ENCODE results near the gene TNNI2.
"Not testable (repeated sequence)": the region's sequence is repeated elsewhere in the genome, so short reads cannot be mapped to it uniquely, and the experiment has no call there.

Gene TNNI2

GRCh38 chr11:1882265-1883238, 43.8 kb downstream of the TNNI2 start:
- no peak overlapping the region for H3K27ac ChIP-seq
- TF ChIP-seq ZFX (IDR thresholded peaks at IDR 0.05) (no peak), CTCF (conservative IDR thresholded peaks at IDR 0.05) (peak; percentile 94)

DNA sequence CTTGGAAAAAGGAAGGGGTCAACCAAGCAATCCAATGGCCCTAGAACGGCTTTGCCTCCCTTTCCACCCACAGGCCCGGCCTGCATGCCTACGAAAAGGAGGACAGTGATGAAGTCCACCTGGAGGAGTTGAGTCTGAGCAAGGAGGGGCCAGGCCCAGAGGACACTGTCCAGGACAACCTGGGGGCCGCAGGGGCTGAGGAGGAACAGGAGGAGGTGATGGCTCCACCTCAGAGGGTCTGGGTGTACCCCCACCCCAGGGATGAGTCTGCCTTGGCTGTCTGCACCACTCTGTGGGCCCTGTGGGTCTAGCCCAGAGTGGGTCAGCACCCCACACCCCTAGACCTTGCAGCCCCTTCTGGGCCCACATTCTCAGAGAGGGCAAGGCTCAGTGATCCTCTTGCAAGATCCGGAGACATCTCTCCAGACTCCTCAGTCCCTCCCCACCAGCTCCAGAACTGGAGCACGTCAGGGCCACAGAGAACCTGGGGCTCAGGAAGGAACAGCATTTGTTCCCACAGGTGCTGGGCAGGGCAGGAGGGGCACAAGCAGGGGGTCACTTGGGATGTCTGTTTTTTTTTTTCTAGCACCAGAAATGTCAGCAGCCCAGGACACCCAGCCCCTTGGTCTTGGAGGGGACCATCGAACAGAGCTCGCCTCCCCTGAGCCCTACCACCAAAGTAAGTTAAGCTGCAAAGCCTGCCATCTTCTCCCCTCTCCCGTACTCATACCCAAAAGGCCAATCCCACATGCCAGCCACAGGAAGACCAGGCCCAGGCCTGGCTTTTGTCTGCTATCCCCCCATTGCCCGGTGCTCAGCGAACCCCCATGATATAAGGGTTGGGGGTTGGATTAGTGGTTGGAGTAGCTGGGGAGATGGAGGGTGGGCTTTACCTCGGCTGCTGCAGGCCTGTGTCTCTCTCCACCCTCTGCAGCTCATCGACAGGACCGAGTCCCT, 44.8 kb downstream of the TNNI2 start:
- TF ChIP-seq CTCF (conservative IDR thresholded peaks at IDR 0.05) = no peak
- no peak for TF ChIP-seq ZFX (IDR thresholded peaks at IDR 0.05)
- H3K27ac ChIP-seq = no peak overlapping the region

DNA sequence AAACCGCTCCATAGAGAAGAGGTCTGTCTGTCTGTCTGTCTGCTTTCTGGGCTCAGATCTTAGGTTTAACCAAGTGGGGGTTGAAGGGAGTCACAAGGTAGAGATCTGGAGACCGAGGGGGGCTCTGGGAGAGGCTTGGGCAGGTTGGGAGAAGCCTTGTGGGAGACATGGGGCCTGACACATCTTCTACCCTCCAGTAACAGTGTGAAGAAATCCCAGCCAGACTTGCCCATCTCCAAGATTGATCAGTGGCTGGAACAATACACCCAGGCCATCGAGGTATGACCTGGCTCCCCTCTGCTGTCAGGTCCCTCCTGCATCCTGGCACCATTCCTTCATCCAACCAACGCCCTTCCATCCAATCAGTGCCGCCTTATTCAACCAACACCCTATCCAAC, 45.5 kb downstream of the TNNI2 start:
- TF ChIP-seq CTCF (conservative IDR thresholded peaks at IDR 0.05) = no peak
- no peak for TF ChIP-seq ZFX (IDR thresholded peaks at IDR 0.05)

DNA sequence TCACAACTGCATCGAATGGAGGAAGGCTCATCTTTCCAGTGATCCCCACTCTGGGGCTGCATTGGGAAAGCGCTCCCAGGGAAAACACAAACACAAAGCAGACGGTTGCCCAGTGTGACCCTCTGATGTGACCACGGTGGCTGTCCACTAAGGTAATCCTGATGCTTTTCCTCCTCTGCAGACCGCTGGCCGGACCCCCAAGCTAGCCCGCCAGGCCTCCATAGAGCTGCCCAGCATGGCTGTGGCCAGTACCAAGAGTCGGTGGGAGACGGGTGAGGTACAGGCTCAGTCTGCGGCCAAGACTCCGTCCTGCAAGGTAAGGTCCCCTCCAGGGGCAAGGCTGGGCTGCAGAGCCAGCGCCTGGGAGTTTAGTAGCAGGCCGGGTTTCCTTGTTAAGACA, 47.8 kb downstream of the TNNI2 start:
- not testable (repeated sequence) for H3K27ac ChIP-seq

More for the DNA sequence above, 45.5 kb downstream of the TNNI2 start:
- no peak overlapping the region for H3K27ac ChIP-seq

DNA sequence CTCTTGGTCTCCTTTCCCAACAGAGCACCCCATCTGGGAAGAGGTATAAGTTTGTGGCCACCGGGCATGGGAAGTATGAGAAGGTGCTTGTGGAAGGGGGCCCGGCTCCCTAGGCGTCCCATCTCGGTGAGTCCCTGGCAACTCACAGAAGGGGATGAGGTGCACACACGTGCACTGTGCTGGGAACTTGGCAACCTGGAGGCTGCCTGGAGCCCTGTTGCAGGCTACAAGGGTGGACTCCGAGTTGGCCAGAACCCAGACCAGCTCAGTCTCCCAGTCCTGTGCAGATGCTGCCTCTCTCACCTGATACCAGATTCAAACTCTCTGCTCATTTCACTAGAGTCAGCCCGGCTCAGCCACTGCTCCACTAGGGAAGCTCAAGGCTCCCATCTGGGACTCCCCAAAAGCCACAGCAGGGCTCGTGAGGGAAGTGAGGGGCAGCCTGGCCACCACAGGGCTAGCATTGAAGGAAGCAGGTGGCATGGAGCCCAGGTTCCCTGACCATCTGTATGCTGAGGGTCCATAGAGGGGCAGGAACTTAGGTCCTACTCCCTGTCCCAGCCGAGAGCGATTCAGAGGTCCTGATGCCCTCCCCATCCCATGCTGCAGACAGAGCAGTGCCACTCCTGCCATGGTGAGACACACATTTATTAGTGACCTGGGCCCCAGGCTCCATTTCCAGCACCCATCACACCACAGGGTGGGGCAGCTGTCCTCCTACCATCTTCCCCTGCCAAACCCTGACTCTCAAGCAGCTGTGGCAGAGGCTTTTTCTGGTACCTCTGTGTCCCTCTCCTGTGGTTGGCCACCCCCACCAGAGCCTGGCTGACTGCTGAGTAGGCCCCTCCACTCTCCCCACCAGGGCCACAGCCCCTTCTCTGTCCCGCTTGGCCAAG, 48.9 kb downstream of the TNNI2 start:
- no peak overlapping the region for H3K27ac ChIP-seq
- TF ChIP-seq CTCF (conservative IDR thresholded peaks at IDR 0.05) = no peak

- no peak overlapping the region for H3K27ac ChIP-seq
- TF ChIP-seq ZFX (IDR thresholded peaks at IDR 0.05) (no peak), CTCF (conservative IDR thresholded peaks at IDR 0.05) (no peak)
Measured at GRCh38 chr11:1888347-1888753, 49.6 kb downstream of the TNNI2 start.

GRCh38 chr11:1888811-1889210, 50.0 kb downstream of the TNNI2 start:
- no peak overlapping the region for H3K27ac ChIP-seq
- no peak for TF ChIP-seq ZFX (IDR thresholded peaks at IDR 0.05)
- TF ChIP-seq CTCF (conservative IDR thresholded peaks at IDR 0.05) = no peak

Data from C4-2B (cell line).